ENCODE measurements around the gene ACBD4. TPM values are rescaled to one million over a fixed set of nuclear protein-coding genes. Genes with fewer than 3 reads are reported as not detected.

ACBD4 gene
- polyA plus RNA-seq, 1 donor from 2014 or later: 3.1 TPM

DNA sequence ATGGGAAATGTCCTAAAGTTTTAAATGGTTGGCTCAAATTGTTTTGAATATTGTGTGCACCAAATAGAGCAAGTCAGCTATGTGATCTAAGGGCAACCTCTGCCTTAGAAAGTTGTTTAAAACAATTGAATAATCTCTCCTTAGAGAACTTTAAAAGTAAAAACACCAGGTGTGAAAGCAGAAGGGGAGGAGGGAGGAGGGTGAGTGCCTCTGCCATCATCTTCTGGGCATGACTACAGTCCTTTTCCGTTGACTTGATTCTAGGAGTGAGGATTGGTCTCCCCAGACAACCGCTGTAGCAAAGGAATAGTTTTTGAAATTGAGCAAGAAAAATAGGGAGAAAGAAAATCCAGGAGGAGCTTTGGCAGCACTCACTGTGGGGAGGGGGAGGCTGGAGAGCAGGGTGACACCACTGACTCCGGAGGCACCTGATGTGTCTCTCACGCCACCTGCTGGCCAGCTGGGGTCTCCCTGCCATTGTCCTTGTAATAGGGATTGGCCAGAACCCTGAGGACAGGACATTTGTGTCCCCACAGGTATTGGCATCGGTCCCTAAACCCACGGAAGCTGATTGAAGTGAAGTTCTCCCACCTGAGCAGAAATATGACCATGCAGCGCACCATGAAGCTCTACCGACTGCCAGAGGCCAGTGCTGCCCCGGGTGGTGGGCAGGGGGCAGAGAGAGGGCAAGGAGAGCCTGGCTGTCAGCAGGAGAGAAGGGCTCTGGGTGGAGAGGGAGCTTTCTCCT, 36.4 kb upstream of the ACBD4 start:
- Histone ChIP-seq H4K20me1 (ENCODE audit: insufficient read depth) (no peaks in the 10 kb centered on the region), H3K36me3 (ENCODE audit: insufficient read depth, low read length) (peaks cover 4% of the 10 kb centered on the region), H2AFZ (ENCODE audit: low read depth, low read length) (no peak overlapping the region), H3K27me3 (ENCODE audit: insufficient read depth, low read depth, low read length) (no peaks in the 10 kb centered on the region), H3K9me2 (ENCODE audit: insufficient read depth, low read length) (no peaks in the 10 kb centered on the region), H3K9ac (ENCODE audit: low read length) (no peak overlapping the region), H3K79me2 (replicated peaks; ENCODE audit: insufficient read depth, low read length) (no peaks in the 10 kb centered on the region), H3F3A (ENCODE audit: insufficient read depth, low read length, poor library complexity, severe bottlenecking) (no peaks in the 10 kb centered on the region), H3K9me3 (ENCODE audit: low read length) (no peaks in the 10 kb centered on the region), H3K27ac (ENCODE audit: low read length) (no peak overlapping the region), H3K4me2 (ENCODE audit: low read length) (no peak overlapping the region), H3K4me3 (ENCODE audit: low read length) (no peak overlapping the region)
- TF ChIP-seq, protein P1, sequence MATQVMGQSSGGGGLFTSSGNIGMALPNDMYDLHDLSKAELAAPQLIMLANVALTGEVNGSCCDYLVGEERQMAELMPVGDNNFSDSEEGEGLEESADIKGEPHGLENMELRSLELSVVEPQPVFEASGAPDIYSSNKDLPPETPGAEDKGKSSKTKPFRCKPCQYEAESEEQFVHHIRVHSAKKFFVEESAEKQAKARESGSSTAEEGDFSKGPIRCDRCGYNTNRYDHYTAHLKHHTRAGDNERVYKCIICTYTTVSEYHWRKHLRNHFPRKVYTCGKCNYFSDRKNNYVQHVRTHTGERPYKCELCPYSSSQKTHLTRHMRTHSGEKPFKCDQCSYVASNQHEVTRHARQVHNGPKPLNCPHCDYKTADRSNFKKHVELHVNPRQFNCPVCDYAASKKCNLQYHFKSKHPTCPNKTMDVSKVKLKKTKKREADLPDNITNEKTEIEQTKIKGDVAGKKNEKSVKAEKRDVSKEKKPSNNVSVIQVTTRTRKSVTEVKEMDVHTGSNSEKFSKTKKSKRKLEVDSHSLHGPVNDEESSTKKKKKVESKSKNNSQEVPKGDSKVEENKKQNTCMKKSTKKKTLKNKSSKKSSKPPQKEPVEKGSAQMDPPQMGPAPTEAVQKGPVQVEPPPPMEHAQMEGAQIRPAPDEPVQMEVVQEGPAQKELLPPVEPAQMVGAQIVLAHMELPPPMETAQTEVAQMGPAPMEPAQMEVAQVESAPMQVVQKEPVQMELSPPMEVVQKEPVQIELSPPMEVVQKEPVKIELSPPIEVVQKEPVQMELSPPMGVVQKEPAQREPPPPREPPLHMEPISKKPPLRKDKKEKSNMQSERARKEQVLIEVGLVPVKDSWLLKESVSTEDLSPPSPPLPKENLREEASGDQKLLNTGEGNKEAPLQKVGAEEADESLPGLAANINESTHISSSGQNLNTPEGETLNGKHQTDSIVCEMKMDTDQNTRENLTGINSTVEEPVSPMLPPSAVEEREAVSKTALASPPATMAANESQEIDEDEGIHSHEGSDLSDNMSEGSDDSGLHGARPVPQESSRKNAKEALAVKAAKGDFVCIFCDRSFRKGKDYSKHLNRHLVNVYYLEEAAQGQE (IDR thresholded peaks at IDR 0.05; ENCODE audit: borderline replicate concordance): no peak
- no peak for TF ChIP-seq MXI1 (conservative IDR thresholded peaks at IDR 0.05; ENCODE audit: poor library complexity, severe bottlenecking)
- TF ChIP-seq, protein P2, sequence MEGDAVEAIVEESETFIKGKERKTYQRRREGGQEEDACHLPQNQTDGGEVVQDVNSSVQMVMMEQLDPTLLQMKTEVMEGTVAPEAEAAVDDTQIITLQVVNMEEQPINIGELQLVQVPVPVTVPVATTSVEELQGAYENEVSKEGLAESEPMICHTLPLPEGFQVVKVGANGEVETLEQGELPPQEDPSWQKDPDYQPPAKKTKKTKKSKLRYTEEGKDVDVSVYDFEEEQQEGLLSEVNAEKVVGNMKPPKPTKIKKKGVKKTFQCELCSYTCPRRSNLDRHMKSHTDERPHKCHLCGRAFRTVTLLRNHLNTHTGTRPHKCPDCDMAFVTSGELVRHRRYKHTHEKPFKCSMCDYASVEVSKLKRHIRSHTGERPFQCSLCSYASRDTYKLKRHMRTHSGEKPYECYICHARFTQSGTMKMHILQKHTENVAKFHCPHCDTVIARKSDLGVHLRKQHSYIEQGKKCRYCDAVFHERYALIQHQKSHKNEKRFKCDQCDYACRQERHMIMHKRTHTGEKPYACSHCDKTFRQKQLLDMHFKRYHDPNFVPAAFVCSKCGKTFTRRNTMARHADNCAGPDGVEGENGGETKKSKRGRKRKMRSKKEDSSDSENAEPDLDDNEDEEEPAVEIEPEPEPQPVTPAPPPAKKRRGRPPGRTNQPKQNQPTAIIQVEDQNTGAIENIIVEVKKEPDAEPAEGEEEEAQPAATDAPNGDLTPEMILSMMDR (IDR thresholded peaks at IDR 0.05; ENCODE audit: poor library complexity, severe bottlenecking): peak; percentile 83
- TF ChIP-seq TAF1 (IDR thresholded peaks at IDR 0.05; ENCODE audit: low read depth): no peak
- TF ChIP-seq RAD21 (conservative IDR thresholded peaks at IDR 0.05): peak; percentile 72
- TF ChIP-seq EP300 (conservative IDR thresholded peaks at IDR 0.05; ENCODE audit: poor library complexity, severe bottlenecking): no peak
- no peak for TF ChIP-seq EZH2 (IDR thresholded peaks at IDR 0.05; ENCODE audit: borderline replicate concordance, insufficient read depth, low read length, poor library complexity, severe bottlenecking)
- no peak for TF ChIP-seq POLR2AphosphoS5 (IDR thresholded peaks at IDR 0.05)
- TF ChIP-seq SMC3 (conservative IDR thresholded peaks at IDR 0.05; ENCODE audit: poor library complexity): peak; percentile 74

DNA sequence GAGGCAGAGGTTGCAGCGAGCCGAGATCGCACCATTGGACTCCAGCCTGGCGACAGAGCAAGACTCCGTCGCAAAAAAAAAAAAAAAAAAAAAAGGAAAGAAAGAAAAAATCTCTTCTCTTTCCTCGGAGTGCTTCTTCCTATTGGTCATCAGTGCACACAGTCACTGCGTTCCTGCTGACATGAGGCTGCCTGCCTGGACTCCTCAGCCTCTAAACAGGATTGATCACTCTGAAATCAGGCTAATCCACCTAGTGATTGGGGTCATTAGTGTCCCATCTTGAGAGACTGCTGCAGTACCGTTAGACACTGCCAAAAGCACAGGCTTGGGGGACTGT, 34.0 kb upstream of the ACBD4 start:
- peaks cover 6% of the 10 kb centered on the region for H3K36me3 ChIP-seq (ENCODE audit: insufficient read depth, low read length)
- H3K9me2 ChIP-seq (ENCODE audit: insufficient read depth, low read length): no peaks in the 10 kb centered on the region
- no peaks in the 10 kb centered on the region for H3K79me2 ChIP-seq (replicated peaks; ENCODE audit: insufficient read depth, low read length)
- no peak overlapping the region for H3K4me2 ChIP-seq (ENCODE audit: low read length)
- H3K27ac ChIP-seq (ENCODE audit: low read length): no peak overlapping the region
- no peak overlapping the region for H2AFZ ChIP-seq (ENCODE audit: low read depth, low read length)
- no peak for TF ChIP-seq SMC3 (conservative IDR thresholded peaks at IDR 0.05; ENCODE audit: poor library complexity)
- TF ChIP-seq EP300 (conservative IDR thresholded peaks at IDR 0.05; ENCODE audit: poor library complexity, severe bottlenecking): no peak
- TF ChIP-seq MXI1 (conservative IDR thresholded peaks at IDR 0.05; ENCODE audit: poor library complexity, severe bottlenecking): no peak
- no peak for TF ChIP-seq EZH2 (IDR thresholded peaks at IDR 0.05; ENCODE audit: borderline replicate concordance, insufficient read depth, low read length, poor library complexity, severe bottlenecking)
- no peak for TF ChIP-seq POLR2AphosphoS5 (IDR thresholded peaks at IDR 0.05)
- TF ChIP-seq, protein P2 (IDR thresholded peaks at IDR 0.05; ENCODE audit: poor library complexity, severe bottlenecking): no peak
- no peak for TF ChIP-seq TAF1 (IDR thresholded peaks at IDR 0.05; ENCODE audit: low read depth)
- no peak for TF ChIP-seq RAD21 (conservative IDR thresholded peaks at IDR 0.05)
- TF ChIP-seq, protein P1 (IDR thresholded peaks at IDR 0.05; ENCODE audit: borderline replicate concordance): no peak
- no peak overlapping the region for H3K4me3 ChIP-seq (ENCODE audit: low read length)
- no peak overlapping the region for H3K9ac ChIP-seq (ENCODE audit: low read length)
- no peaks in the 10 kb centered on the region for H4K20me1 ChIP-seq (ENCODE audit: insufficient read depth)
- no peaks in the 10 kb centered on the region for H3K27me3 ChIP-seq (ENCODE audit: insufficient read depth, low read depth, low read length)
- no peaks in the 10 kb centered on the region for H3K9me3 ChIP-seq (ENCODE audit: low read length)
- no peaks in the 10 kb centered on the region for H3F3A ChIP-seq (ENCODE audit: insufficient read depth, low read length, poor library complexity, severe bottlenecking)

Data from neural cell (in vitro differentiated cells).